ENCODE data around the gene BPIFA3. TPM values are rescaled to one million over a fixed set of nuclear protein-coding genes. Genes with fewer than 3 reads are reported as not detected.

BPIFA3 gene
- total and polyA plus RNA-seq, 9 of the 15 experiments (the other 6 are each of a cell fraction or from before 2014, with no cell fraction given), result not detected

GRCh38 chr20:33192912-33193501 lies 24.1 kb upstream of the BPIFA3 start:
- in situ Hi-C loops (cut with MboI), result no loop called here
- Histone ChIP-seq H2AFZ (ENCODE audit: low read depth, low read length) (no peak overlapping the region), H3K4me3 (no peak overlapping the region), H3K9ac (ENCODE audit: insufficient read depth in 1 of 2, low read depth in 2 of 2, low read length in 2 of 2) (no peak overlapping the region), H3K27ac (ENCODE audit: extremely low read depth, low read depth, low read length) (no peak overlapping the region), H3K9me1 (ENCODE audit: control insufficient read depth, insufficient read depth, low read length) (no peaks in the 10 kb centered on the region), H3K9me3 (replicated peaks; ENCODE audit: control insufficient read depth, insufficient read depth, low read depth, low read length) (no peaks in the 10 kb centered on the region), H3K79me2 (ENCODE audit: control insufficient read depth, insufficient read depth, low read length) (no peaks in the 10 kb centered on the region), H3K27me3 (ENCODE audit: control insufficient read depth in 2 of 2, insufficient read depth in 2 of 2, low read length in 2 of 2) (peaks cover 13 to 24% of the 10 kb centered on the region in 2 experiments), H3K4me1 (replicated peaks in 1 of 2; ENCODE audit: control insufficient read depth in 2 of 2, insufficient read depth in 2 of 2, low read length in 2 of 2) (no peaks in the 10 kb centered on the region), H4K20me1 (replicated peaks; ENCODE audit: control insufficient read depth, insufficient read depth, low read length) (0 out of 2 replicates have a peak, but pooled peaks cover 8% of the 10 kb centered on the region), H3K36me3 (ENCODE audit: control insufficient read depth, insufficient read depth, low read length) (no peaks in the 10 kb centered on the region), H3K4me2 (ENCODE audit: insufficient read depth, low read length) (no peak overlapping the region)
- ChIA-PET POLR2A (interaction anchor here (0.7 kb wide), 1 partner anchor 23 kb away, joined by 4 read pairs; no protein-coding TSS in a partner anchor), CTCF (ENCODE audit: low intra/inter-chr PET ratio) (no interaction called here)
- no peak for DNase-seq (ENCODE audit: extremely low read depth in 1 of 4, low spot score in 3 of 4)
- BruUV-seq (replicated peaks), result no TSS peak
- no peak for TF ChIP-seq PHF21A (IDR thresholded peaks at IDR 0.05; ENCODE audit: borderline replicate concordance, low read depth)
- peak; percentile 66; the same call in 1 of the 2 replicates for TF ChIP-seq EHMT2 (IDR thresholded peaks at IDR 0.05)
- TF ChIP-seq, protein P1, sequence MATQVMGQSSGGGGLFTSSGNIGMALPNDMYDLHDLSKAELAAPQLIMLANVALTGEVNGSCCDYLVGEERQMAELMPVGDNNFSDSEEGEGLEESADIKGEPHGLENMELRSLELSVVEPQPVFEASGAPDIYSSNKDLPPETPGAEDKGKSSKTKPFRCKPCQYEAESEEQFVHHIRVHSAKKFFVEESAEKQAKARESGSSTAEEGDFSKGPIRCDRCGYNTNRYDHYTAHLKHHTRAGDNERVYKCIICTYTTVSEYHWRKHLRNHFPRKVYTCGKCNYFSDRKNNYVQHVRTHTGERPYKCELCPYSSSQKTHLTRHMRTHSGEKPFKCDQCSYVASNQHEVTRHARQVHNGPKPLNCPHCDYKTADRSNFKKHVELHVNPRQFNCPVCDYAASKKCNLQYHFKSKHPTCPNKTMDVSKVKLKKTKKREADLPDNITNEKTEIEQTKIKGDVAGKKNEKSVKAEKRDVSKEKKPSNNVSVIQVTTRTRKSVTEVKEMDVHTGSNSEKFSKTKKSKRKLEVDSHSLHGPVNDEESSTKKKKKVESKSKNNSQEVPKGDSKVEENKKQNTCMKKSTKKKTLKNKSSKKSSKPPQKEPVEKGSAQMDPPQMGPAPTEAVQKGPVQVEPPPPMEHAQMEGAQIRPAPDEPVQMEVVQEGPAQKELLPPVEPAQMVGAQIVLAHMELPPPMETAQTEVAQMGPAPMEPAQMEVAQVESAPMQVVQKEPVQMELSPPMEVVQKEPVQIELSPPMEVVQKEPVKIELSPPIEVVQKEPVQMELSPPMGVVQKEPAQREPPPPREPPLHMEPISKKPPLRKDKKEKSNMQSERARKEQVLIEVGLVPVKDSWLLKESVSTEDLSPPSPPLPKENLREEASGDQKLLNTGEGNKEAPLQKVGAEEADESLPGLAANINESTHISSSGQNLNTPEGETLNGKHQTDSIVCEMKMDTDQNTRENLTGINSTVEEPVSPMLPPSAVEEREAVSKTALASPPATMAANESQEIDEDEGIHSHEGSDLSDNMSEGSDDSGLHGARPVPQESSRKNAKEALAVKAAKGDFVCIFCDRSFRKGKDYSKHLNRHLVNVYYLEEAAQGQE (IDR thresholded peaks at IDR 0.05; ENCODE audit: borderline replicate concordance), result peak; percentile 89
- TF ChIP-seq, protein P1 (CRISPR knock-in tag; IDR thresholded peaks at IDR 0.05; ENCODE audit: low read depth), result 0 out of 2 replicates have a peak, but pooled peaks have one; percentile 47
- WGBS (ENCODE audit: insufficient coverage, low coverage, missing lambda C conversion rate), result 2% methylated on average over 8 of the region's 8 CpGs
- no peak for ATAC-seq
- intact Hi-C loops (cut with micrococcal nuclease), result no loop called here
- FAIRE-seq, result no peak

Measured in K562 (cell line).